OCI-LY1 (cell line): ENCODE results near the gene SCART1.
"Not testable (repeated sequence)": the region's sequence is repeated elsewhere in the genome, so short reads cannot be mapped to it uniquely, and the experiment has no call there.

Experiments used
- H2AFZ ChIP-seq: fragments of 200-600 bp; sonication (generic), shearing (Covaris generic); 2 replicates; pipeline ENCODE4 v1.6.0; 2014; ENCODE audit warnings: antibody characterized with exemption, mild to moderate bottlenecking, low read length
- H3F3A ChIP-seq: fragments of 200-600 bp; sonication (generic), shearing (Covaris generic); 2 replicates; pipeline ENCODE4 v1.6.0; 2014; ENCODE audit warnings: mild to moderate bottlenecking, antibody characterized with exemption, low read length, moderate library complexity; ENCODE audit not compliant: insufficient read depth
- H3K27ac ChIP-seq: fragments of 200-600 bp; sonication (generic); 2 replicates; pipeline ENCODE4 v1.5.1; 2014; ENCODE audit warnings: low read length, mixed run types, mild to moderate bottlenecking, low read depth; ENCODE audit not compliant: poor library complexity, severe bottlenecking
- H3K27me3 ChIP-seq: fragments of 200-600 bp; sonication (generic); 2 replicates; pipeline ENCODE4 v1.6.0; 2014; ENCODE audit warnings: antibody characterized with exemption, mild to moderate bottlenecking, low read length, moderate library complexity; ENCODE audit not compliant: insufficient read depth
- H3K36me3 ChIP-seq: fragments of 200-600 bp; sonication (generic); 2 replicates; pipeline ENCODE4 v1.6.1; 2014; ENCODE audit warnings: mild to moderate bottlenecking, antibody characterized with exemption, low read length, moderate library complexity, mixed read lengths; ENCODE audit not compliant: insufficient read depth
- H3K4me1 ChIP-seq: fragments of 200-600 bp; sonication (generic); 2 replicates; pipeline ENCODE4 v1.5.1; 2014; ENCODE audit warnings: mild to moderate bottlenecking, low read length, moderate library complexity; ENCODE audit not compliant: insufficient read depth, severe bottlenecking
- H3K4me2 ChIP-seq: fragments of 200-600 bp; sonication (generic), shearing (Covaris generic); 2 replicates; pipeline ENCODE4 v1.6.1; 2014; ENCODE audit warnings: low read length
- H3K4me3 ChIP-seq: fragments of 200-600 bp; sonication (generic); 2 replicates; pipeline ENCODE4 v1.5.1; 2014; ENCODE audit warnings: low read length, low read depth, mild to moderate bottlenecking, mixed read lengths; ENCODE audit not compliant: poor library complexity, severe bottlenecking
- H3K79me2 ChIP-seq: fragments of 200-600 bp; shearing (Covaris generic); 2 replicates; pipeline ENCODE4 v1.6.1; 2016; ENCODE audit warnings: mixed run types, low read length, mixed read lengths; ENCODE audit not compliant: insufficient read depth
- H3K9ac ChIP-seq: fragments of 200-600 bp; sonication (generic), shearing (Covaris generic); 2 replicates; pipeline ENCODE4 v1.6.1; 2014; ENCODE audit warnings: mild to moderate bottlenecking, low read length, mixed read lengths
- H3K9me2 ChIP-seq: fragments of 200-600 bp; sonication (generic), shearing (Covaris generic); 2 replicates; pipeline ENCODE4 v1.6.1; 2014; ENCODE audit warnings: low read depth, mild to moderate bottlenecking, low read length, mixed read lengths
- H3K9me3 ChIP-seq: fragments of 200-600 bp; shearing (Covaris generic); 2 replicates; pipeline ENCODE4 v1.6.1; 2014; ENCODE audit warnings: low read length, mixed read lengths
- H4K20me1 ChIP-seq: fragments of 200-600 bp; sonication (generic), shearing (Covaris generic); 2 replicates; pipeline ENCODE4 v1.6.0; 2016; ENCODE audit warnings: mild to moderate bottlenecking, low read length; ENCODE audit not compliant: insufficient read depth
- EZH2 ChIP-seq: fragments of 200-600 bp; sonication (generic), shearing (Covaris generic); IDR thresholded peaks from 2 replicates; pipeline ENCODE4 v1.8.0; 2017; ENCODE audit warnings: borderline replicate concordance, mixed run types, mild to moderate bottlenecking, antibody characterized with exemption, low read length, moderate library complexity, mixed read lengths
- TF ChIP-seq, protein P1 (sequence below): fragments of 200-600 bp; sonication (generic), shearing (Covaris generic); IDR thresholded peaks from 2 replicates; pipeline ENCODE4 v1.5.1; 2017; ENCODE audit warnings: mild to moderate bottlenecking, antibody characterized with exemption, low read length, moderate library complexity, mixed read lengths

Gene SCART1

DNA sequence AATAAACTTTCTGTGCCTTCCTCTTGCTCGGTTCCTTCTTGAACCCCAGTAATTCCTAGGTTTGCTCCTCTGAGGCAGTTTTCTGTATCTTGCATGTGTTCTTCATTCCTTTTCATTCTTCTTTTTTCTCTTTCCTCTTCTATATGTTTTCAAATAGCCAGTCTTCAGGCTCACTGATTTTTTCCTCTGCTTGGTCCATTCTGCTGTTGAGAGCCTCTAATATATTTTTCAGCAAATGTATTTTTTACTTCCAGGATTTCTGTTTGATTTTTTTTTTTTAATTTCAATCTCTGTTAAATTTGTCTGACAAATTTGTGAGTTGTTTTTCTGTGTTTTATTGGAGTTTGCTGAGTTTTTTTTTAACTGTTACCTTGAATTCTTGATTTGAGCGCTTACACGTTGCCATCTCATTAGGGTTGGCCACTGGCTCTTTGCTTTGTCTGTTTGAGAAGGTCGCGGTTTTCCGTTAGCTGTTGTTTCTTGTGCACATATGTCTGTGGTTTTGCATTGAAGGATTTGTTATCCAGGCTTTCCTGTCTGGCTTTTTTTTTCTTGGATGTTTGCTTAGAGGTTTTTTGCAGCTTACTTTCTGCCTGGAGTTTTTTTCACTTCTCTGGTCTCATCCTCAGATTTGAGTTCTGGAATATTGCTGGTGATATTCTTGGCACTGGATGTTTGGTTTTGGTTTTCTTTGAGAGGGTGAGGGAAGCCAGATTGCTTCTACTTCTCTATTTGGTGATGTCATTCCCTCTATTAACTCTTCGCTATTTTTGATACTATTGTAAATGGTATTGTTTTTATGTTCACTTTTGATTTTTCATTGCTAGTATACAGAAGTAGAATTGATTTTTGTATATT, 42.0 kb upstream of the SCART1 start:
- Histone ChIP-seq H3K27me3 (no peaks in the 10 kb centered on the region), H3K4me1 (no peaks in the 10 kb centered on the region), H3K9ac (no peak overlapping the region), H3F3A (no peaks in the 10 kb centered on the region), H4K20me1 (no peaks in the 10 kb centered on the region), H3K9me3 (peaks cover 34% of the 10 kb centered on the region), H3K4me3 (no peak overlapping the region), H3K27ac (no peak overlapping the region), H3K36me3 (peaks cover 84% of the 10 kb centered on the region), H2AFZ (no peak overlapping the region), H3K79me2 (peaks cover 41% of the 10 kb centered on the region), H3K9me2 (no peaks in the 10 kb centered on the region), H3K4me2 (no peak overlapping the region)
- TF ChIP-seq EZH2, result no peak
- TF ChIP-seq, protein P1, sequence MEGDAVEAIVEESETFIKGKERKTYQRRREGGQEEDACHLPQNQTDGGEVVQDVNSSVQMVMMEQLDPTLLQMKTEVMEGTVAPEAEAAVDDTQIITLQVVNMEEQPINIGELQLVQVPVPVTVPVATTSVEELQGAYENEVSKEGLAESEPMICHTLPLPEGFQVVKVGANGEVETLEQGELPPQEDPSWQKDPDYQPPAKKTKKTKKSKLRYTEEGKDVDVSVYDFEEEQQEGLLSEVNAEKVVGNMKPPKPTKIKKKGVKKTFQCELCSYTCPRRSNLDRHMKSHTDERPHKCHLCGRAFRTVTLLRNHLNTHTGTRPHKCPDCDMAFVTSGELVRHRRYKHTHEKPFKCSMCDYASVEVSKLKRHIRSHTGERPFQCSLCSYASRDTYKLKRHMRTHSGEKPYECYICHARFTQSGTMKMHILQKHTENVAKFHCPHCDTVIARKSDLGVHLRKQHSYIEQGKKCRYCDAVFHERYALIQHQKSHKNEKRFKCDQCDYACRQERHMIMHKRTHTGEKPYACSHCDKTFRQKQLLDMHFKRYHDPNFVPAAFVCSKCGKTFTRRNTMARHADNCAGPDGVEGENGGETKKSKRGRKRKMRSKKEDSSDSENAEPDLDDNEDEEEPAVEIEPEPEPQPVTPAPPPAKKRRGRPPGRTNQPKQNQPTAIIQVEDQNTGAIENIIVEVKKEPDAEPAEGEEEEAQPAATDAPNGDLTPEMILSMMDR, result no peak

DNA sequence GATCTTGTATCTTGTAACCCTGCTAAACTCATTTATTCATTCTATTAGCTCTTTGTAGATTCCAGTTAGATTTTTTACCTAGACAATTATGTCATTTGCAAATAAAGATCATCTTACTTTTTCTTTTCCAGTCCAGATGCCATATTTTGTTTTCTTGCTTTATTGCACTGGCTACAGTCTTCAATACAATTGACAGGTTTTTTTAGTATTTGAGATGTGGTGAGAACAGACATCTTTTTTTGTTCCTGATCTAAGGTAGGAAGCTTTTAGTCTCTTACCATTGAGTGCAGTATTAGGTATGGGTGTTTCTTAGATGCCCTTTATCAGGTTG, 41.4 kb upstream of the SCART1 start:
- Histone ChIP-seq H4K20me1 (no peaks in the 10 kb centered on the region), H3K4me1 (no peaks in the 10 kb centered on the region), H3K9me2 (no peaks in the 10 kb centered on the region), H3K79me2 (peaks cover 36% of the 10 kb centered on the region), H3K27me3 (no peaks in the 10 kb centered on the region), H3K36me3 (peaks cover 78% of the 10 kb centered on the region), H3K9ac (no peak overlapping the region), H2AFZ (no peak overlapping the region), H3K4me2 (no peak overlapping the region), H3K27ac (no peak overlapping the region), H3K4me3 (no peak overlapping the region), H3K9me3 (peaks cover 29% of the 10 kb centered on the region), H3F3A (no peaks in the 10 kb centered on the region)
- TF ChIP-seq, protein P1, result no peak
- no peak for TF ChIP-seq EZH2

DNA sequence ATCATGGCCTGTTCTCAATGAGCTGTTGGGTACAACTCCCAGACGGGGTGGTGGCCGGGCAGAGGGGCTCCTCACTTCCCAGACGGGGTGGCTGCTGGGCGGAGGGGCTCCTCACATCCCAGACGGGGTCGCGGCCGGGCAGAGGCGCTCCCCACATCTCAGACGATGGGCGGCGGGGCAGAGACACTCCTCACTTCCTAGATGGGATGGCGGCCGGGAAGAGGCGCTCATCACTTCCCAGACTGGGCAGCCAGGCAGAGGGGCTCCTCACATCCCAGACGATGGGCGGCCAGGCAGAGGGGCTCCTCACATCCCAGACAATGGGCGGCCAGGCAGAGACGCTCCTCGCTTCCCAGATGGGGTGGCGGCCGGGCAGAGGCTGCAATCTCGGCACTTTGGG, 39.3 kb upstream of the SCART1 start:
- H3K27me3 ChIP-seq, H3K9me2 ChIP-seq, H3K4me3 ChIP-seq, H3F3A ChIP-seq, H3K4me1 ChIP-seq, H3K4me2 ChIP-seq, H3K9ac ChIP-seq, H4K20me1 ChIP-seq, H3K27ac ChIP-seq, H2AFZ ChIP-seq: not testable (repeated sequence)
- Histone ChIP-seq H3K36me3 (peaks cover 71% of the 10 kb centered on the region), H3K79me2 (peaks cover 17% of the 10 kb centered on the region), H3K9me3 (peaks cover 28% of the 10 kb centered on the region)

DNA sequence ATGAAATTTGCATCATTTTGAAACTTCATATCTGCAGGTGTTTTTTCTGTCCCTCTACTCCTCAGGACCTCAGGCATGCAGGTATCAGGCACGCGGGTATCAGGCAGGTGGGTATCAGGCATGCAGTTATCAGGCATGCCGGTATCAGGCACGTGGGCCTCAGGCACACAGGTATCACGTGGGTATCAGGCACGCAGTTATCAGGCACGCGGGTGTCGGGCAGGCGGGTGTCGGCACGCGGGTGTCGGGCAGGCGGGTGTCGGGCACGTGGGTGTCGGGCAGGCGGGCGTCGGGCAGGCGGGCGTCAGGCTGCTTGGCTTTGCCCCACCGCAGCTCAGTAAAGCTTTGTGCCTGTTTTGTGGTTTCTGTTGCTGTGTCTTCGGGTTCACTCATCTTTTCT, 38.0 kb upstream of the SCART1 start:
- Histone ChIP-seq H3K9ac (no peak overlapping the region), H3K4me3 (no peak overlapping the region), H4K20me1 (no peaks in the 10 kb centered on the region), H3K27ac (no peak overlapping the region), H3K4me2 (no peak overlapping the region), H3K9me2 (no peaks in the 10 kb centered on the region), H3K9me3 (peaks cover 24% of the 10 kb centered on the region), H3K36me3 (peaks cover 70% of the 10 kb centered on the region), H2AFZ (no peak overlapping the region), H3K4me1 (no peaks in the 10 kb centered on the region), H3K27me3 (no peaks in the 10 kb centered on the region), H3F3A (no peaks in the 10 kb centered on the region), H3K79me2 (peaks cover 4% of the 10 kb centered on the region; the same call in 1 of the 2 replicates)
- TF ChIP-seq EZH2, result no peak
- TF ChIP-seq, protein P1, result no peak
